HG02759 (cell line): ENCODE measurements around the gene HES7.

Source experiments
- ATAC-seq: cut with Tn5 transposase; IDR thresholded peaks from one replicate; pipeline ENCODE4 v1.9.1; 2021; ENCODE audit warnings: mild to moderate bottlenecking, moderate library complexity; ENCODE audit not compliant: unreplicated experiment

The HES7 gene

GRCh38 chr17:8155231-8155995 is 31.5 kb upstream of the HES7 start:
- no peak for ATAC-seq

- no peak for ATAC-seq
These were observed 30.8 kb upstream of the HES7 start for GRCh38 chr17:8154608-8155155.

GRCh38 chr17:8153957-8154607 is 30.2 kb upstream of the HES7 start:
- ATAC-seq, result no peak

GRCh38 chr17:8153525-8153956 is 29.6 kb upstream of the HES7 start:
- no peak for ATAC-seq

GRCh38 chr17:8153031-8153451 is 29.1 kb upstream of the HES7 start:
- no peak for ATAC-seq

- ATAC-seq, result peak; percentile 21
These were observed 28.3 kb upstream of the HES7 start, which contains the start of gene PER1 for GRCh38 chr17:8152112-8152775. TSS of gene PER1 (minus strand) at chr17:8152404. CDS start at chr17:8150706, 1,698 bp downstream.

- no peak for ATAC-seq
These were observed 27.8 kb upstream of the HES7 start for GRCh38 chr17:8151641-8152111.

GRCh38 chr17:8151120-8151640 is 27.3 kb upstream of the HES7 start:
- peak; percentile 70 for ATAC-seq

GRCh38 chr17:8150194-8151119 is 26.6 kb upstream of the HES7 start:
- no peak for ATAC-seq

GRCh38 chr17:8149419-8150193 is 25.7 kb upstream of the HES7 start:
- ATAC-seq, result no peak

- no peak for ATAC-seq
These were observed 24.7 kb upstream of the HES7 start for GRCh38 chr17:8148560-8148959.

- no peak for ATAC-seq
These were observed 24.0 kb upstream of the HES7 start for GRCh38 chr17:8147805-8148404.

GRCh38 chr17:8147141-8147804 is 23.4 kb upstream of the HES7 start:
- no peak for ATAC-seq

GRCh38 chr17:8146381-8147140 is 22.7 kb upstream of the HES7 start:
- no peak for ATAC-seq

GRCh38 chr17:8145811-8146210 is 21.9 kb upstream of the HES7 start:
- no peak for ATAC-seq

- ATAC-seq, result no peak
These were observed 20.7 kb upstream of the HES7 start for GRCh38 chr17:8144401-8145231.
